Measurements from ENCODE around the gene WIPF1.

The WIPF1 gene, protein sequence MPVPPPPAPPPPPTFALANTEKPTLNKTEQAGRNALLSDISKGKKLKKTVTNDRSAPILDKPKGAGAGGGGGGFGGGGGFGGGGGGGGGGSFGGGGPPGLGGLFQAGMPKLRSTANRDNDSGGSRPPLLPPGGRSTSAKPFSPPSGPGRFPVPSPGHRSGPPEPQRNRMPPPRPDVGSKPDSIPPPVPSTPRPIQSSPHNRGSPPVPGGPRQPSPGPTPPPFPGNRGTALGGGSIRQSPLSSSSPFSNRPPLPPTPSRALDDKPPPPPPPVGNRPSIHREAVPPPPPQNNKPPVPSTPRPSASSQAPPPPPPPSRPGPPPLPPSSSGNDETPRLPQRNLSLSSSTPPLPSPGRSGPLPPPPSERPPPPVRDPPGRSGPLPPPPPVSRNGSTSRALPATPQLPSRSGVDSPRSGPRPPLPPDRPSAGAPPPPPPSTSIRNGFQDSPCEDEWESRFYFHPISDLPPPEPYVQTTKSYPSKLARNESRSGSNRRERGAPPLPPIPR

DNA sequence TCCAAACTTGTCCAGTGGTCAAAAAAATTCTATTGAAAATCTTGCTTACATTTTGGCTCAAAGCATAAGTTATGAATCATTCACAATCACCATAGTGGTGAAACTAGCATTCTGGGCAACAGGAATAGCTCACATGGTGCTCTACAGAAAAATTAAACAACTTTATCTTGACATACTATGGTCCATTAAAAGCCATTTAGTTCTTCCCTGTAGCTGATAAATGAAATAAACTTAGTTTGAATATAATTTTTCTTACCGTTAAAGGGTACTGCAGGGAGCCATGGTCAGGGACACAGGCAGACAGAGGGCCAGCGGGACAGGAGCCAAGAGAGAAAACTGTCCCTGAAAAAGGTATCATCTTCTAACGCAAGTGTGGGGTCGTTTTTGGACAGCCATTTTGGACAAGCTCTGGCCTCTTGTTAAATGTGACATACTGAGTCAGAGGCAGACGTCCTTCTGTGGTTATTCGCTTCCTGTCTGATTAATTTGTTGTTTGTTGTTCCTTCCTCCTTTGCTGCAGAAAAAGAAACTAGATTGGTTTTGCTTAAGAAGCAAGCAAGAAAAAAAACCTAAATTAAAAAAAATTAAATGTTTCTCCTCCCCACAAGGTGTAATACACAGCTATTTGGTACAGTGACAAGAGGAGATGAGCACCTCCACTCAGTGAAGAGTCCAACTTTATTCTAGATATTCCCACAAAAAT is at the start of gene WIPF1:
Gene WIPF1, minus strand, starts transcription at position 460 of the 703 bp plus-strand sequence. CDS start 12,231 bp downstream, outside the sequence.
- H3K27ac ChIP-seq (ENCODE audit: low read depth, low read length), result no peak within 1 kb of the TSS
- no peaks in the 10 kb centered on the region for H3K27me3 ChIP-seq (ENCODE audit: control insufficient read depth, insufficient read depth, low read length)
- no peak within 1 kb of the TSS for H3K4me3 ChIP-seq (ENCODE audit: low read depth, low read length)
- H3K36me3 ChIP-seq (ENCODE audit: control insufficient read depth, insufficient read depth, low read length), result no peaks in the 10 kb centered on the region
- H3K9ac ChIP-seq (ENCODE audit: low read length), result no peak within 1 kb of the TSS
- peaks cover 11% of the 10 kb centered on the region; the same call in 1 of the 2 replicates for H3K9me3 ChIP-seq (ENCODE audit: control insufficient read depth, insufficient read depth, low read depth, low read length)
- H3K4me1 ChIP-seq (ENCODE audit: control insufficient read depth, insufficient read depth, low read length), result peaks cover 8% of the 10 kb centered on the region

GRCh38 chr2:174645296-174645695 is 47.7 kb upstream of the WIPF1 start:
- no peaks in the 10 kb centered on the region for H3K27me3 ChIP-seq (ENCODE audit: control insufficient read depth, insufficient read depth, low read length)
- H3K27ac ChIP-seq (ENCODE audit: low read depth, low read length), result no peak overlapping the region
- H3K36me3 ChIP-seq (ENCODE audit: control insufficient read depth, insufficient read depth, low read length), result no peaks in the 10 kb centered on the region
- H3K9ac ChIP-seq (ENCODE audit: low read length), result no peak overlapping the region
- no peaks in the 10 kb centered on the region for H3K4me1 ChIP-seq (ENCODE audit: control insufficient read depth, insufficient read depth, low read length)
- peaks cover 11% of the 10 kb centered on the region; the same call in 1 of the 2 replicates for H3K9me3 ChIP-seq (ENCODE audit: control insufficient read depth, insufficient read depth, low read depth, low read length)
- H3K4me3 ChIP-seq (ENCODE audit: low read depth, low read length), result no peak overlapping the region

DNA sequence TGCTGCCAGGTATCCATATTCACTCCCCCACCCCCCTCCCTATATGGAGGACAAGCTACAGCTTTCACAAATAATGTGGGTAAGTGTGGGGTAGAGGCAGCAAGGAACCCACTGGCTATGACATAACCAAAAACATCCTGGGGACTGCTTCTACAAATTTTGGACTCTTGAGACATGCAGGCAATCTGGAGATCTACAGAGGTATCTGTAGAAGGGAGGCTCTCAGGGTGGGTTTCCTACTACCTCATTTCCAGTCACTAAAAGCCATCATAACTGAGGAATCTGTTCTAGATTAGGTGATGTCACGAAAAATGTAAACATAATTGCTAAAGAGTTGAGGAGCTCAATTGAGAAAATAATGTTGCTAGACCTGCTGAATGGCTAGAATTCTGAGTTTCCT is 46.8 kb upstream of the WIPF1 start:
- Histone ChIP-seq H3K4me3 (ENCODE audit: low read depth, low read length) (no peak overlapping the region), H3K9me3 (ENCODE audit: control insufficient read depth, insufficient read depth, low read depth, low read length) (peaks cover 8% of the 10 kb centered on the region; the same call in 1 of the 2 replicates), H3K27ac (ENCODE audit: low read depth, low read length) (no peak overlapping the region), H3K27me3 (ENCODE audit: control insufficient read depth, insufficient read depth, low read length) (no peaks in the 10 kb centered on the region), H3K36me3 (ENCODE audit: control insufficient read depth, insufficient read depth, low read length) (no peaks in the 10 kb centered on the region), H3K9ac (ENCODE audit: low read length) (no peak overlapping the region), H3K4me1 (ENCODE audit: control insufficient read depth, insufficient read depth, low read length) (no peaks in the 10 kb centered on the region)

DNA sequence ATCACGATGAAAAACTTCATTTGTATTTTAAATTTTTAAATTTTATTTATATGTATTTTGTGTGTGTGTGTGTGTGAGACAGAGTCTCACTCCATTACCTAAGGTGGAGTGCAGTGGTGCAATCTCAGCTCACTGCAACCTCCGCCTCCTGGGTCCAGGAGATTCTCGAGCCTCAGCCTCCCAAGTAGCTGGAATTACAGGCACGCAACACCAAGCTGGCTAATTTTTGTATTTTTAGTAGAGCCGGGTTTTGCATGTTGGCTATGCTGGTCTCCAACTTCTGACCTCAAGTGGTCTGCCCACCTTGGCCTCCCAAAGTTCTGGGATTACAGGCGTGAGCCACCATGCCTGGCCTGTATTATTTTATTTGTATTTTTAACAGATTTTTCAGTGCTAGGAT is 45.8 kb upstream of the WIPF1 start:
- H3K4me1 ChIP-seq (ENCODE audit: control insufficient read depth, insufficient read depth, low read length), result no peaks in the 10 kb centered on the region
- H3K9ac ChIP-seq (ENCODE audit: low read length), result no peak overlapping the region
- no peaks in the 10 kb centered on the region for H3K27me3 ChIP-seq (ENCODE audit: control insufficient read depth, insufficient read depth, low read length)
- no peaks in the 10 kb centered on the region; the same call in 1 of the 2 replicates for H3K9me3 ChIP-seq (ENCODE audit: control insufficient read depth, insufficient read depth, low read depth, low read length)
- H3K27ac ChIP-seq (ENCODE audit: low read depth, low read length), result no peak overlapping the region
- H3K4me3 ChIP-seq (ENCODE audit: low read depth, low read length), result no peak overlapping the region
- no peaks in the 10 kb centered on the region for H3K36me3 ChIP-seq (ENCODE audit: control insufficient read depth, insufficient read depth, low read length)

GRCh38 chr2:174641168-174641567 is 43.6 kb upstream of the WIPF1 start:
- Histone ChIP-seq H3K9me3 (ENCODE audit: control insufficient read depth, insufficient read depth, low read depth, low read length) (no peaks in the 10 kb centered on the region), H3K4me3 (ENCODE audit: low read depth, low read length) (no peak overlapping the region), H3K27me3 (ENCODE audit: control insufficient read depth, insufficient read depth, low read length) (no peaks in the 10 kb centered on the region), H3K9ac (ENCODE audit: low read length) (no peak overlapping the region), H3K4me1 (ENCODE audit: control insufficient read depth, insufficient read depth, low read length) (no peaks in the 10 kb centered on the region), H3K36me3 (ENCODE audit: control insufficient read depth, insufficient read depth, low read length) (no peaks in the 10 kb centered on the region), H3K27ac (ENCODE audit: low read depth, low read length) (no peak overlapping the region)

DNA sequence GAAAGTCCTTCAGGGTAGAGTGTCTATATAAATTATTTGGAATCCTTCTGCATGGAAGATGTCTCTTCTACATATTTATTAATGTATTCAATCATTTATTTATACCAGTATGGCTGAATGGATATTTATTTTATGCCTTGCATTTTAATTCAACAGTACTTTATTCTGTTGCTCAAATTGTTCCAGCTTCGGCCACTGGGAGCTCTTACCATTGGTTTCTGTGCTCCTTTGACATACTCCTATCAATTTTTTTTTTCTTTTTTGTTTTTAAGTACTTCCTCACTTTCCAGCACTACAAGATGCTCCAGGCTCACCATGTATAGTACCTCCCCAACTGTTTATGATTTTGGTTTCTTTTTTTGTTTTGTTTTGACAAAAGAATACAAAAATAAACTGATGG is 39.4 kb upstream of the WIPF1 start:
- Histone ChIP-seq H3K27ac (ENCODE audit: low read depth, low read length) (no peak overlapping the region), H3K4me1 (ENCODE audit: control insufficient read depth, insufficient read depth, low read length) (peaks cover 17% of the 10 kb centered on the region; the same call in 1 of the 2 replicates), H3K27me3 (ENCODE audit: control insufficient read depth, insufficient read depth, low read length) (no peaks in the 10 kb centered on the region), H3K9ac (ENCODE audit: low read length) (no peak overlapping the region), H3K4me3 (ENCODE audit: low read depth, low read length) (no peak overlapping the region), H3K9me3 (ENCODE audit: control insufficient read depth, insufficient read depth, low read depth, low read length) (no peaks in the 10 kb centered on the region), H3K36me3 (ENCODE audit: control insufficient read depth, insufficient read depth, low read length) (no peaks in the 10 kb centered on the region)

- H3K36me3 ChIP-seq (ENCODE audit: control insufficient read depth, insufficient read depth, low read length), result no peaks in the 10 kb centered on the region
- H3K27me3 ChIP-seq (ENCODE audit: control insufficient read depth, insufficient read depth, low read length), result no peaks in the 10 kb centered on the region
- no peak overlapping the region for H3K4me3 ChIP-seq (ENCODE audit: low read depth, low read length)
- H3K4me1 ChIP-seq (ENCODE audit: control insufficient read depth, insufficient read depth, low read length), result peaks cover 17% of the 10 kb centered on the region; the same call in 1 of the 2 replicates
- no peak overlapping the region for H3K9ac ChIP-seq (ENCODE audit: low read length)
- no peaks in the 10 kb centered on the region for H3K9me3 ChIP-seq (ENCODE audit: control insufficient read depth, insufficient read depth, low read depth, low read length)
- H3K27ac ChIP-seq (ENCODE audit: low read depth, low read length), result no peak overlapping the region
Observed at GRCh38 chr2:174635776-174636404, 38.3 kb upstream of the WIPF1 start.

DNA sequence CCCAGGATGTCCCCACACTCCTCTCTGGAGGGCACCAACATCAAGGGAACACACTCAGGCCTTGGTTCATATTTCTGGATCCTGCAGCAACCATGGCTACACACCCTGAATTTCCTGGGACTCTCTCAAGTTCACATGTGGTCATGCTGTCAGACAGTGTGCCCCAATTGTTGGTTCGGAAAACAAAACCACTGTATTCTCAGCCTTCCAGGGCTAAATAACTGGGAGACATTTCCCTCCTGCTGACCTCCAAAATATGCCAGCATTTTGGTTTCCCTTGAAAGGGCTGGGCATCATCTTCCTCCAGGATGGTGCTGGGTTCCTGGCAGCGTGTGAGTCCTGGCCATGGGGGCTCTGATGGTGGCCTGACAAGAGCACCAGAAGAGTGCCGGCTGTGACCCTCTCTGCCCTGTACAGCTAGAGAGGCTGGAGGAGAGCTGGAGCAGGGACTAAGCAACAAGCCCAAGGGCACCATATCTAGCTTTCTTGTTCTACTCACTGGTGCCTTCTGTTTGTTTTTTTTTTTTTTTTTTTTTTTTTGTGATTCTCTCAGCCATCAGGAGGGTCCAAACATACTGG is 37.5 kb upstream of the WIPF1 start:
- H3K9ac ChIP-seq (ENCODE audit: low read length), result no peak overlapping the region
- H3K9me3 ChIP-seq (ENCODE audit: control insufficient read depth, insufficient read depth, low read depth, low read length), result no peaks in the 10 kb centered on the region
- no peaks in the 10 kb centered on the region for H3K36me3 ChIP-seq (ENCODE audit: control insufficient read depth, insufficient read depth, low read length)
- H3K4me1 ChIP-seq (ENCODE audit: control insufficient read depth, insufficient read depth, low read length), result peaks cover 17% of the 10 kb centered on the region; the same call in 1 of the 2 replicates
- H3K4me3 ChIP-seq (ENCODE audit: low read depth, low read length), result no peak overlapping the region
- H3K27ac ChIP-seq (ENCODE audit: low read depth, low read length), result no peak overlapping the region
- no peaks in the 10 kb centered on the region for H3K27me3 ChIP-seq (ENCODE audit: control insufficient read depth, insufficient read depth, low read length)

- Histone ChIP-seq H3K9me3 (ENCODE audit: control insufficient read depth, insufficient read depth, low read depth, low read length) (no peaks in the 10 kb centered on the region), H3K27ac (ENCODE audit: low read depth, low read length) (no peak overlapping the region), H3K4me1 (ENCODE audit: control insufficient read depth, insufficient read depth, low read length) (peaks cover 17% of the 10 kb centered on the region; the same call in 1 of the 2 replicates), H3K27me3 (ENCODE audit: control insufficient read depth, insufficient read depth, low read length) (no peaks in the 10 kb centered on the region), H3K4me3 (ENCODE audit: low read depth, low read length) (no peak overlapping the region), H3K9ac (ENCODE audit: low read length) (no peak overlapping the region), H3K36me3 (ENCODE audit: control insufficient read depth, insufficient read depth, low read length) (no peaks in the 10 kb centered on the region)
Observed at GRCh38 chr2:174634130-174635014, 36.8 kb upstream of the WIPF1 start.

- Histone ChIP-seq H3K27ac (ENCODE audit: low read depth, low read length) (no peak overlapping the region), H3K27me3 (ENCODE audit: control insufficient read depth, insufficient read depth, low read length) (no peaks in the 10 kb centered on the region), H3K4me1 (ENCODE audit: control insufficient read depth, insufficient read depth, low read length) (peaks cover 17% of the 10 kb centered on the region; the same call in 1 of the 2 replicates), H3K9me3 (ENCODE audit: control insufficient read depth, insufficient read depth, low read depth, low read length) (no peaks in the 10 kb centered on the region), H3K9ac (ENCODE audit: low read length) (no peak overlapping the region), H3K4me3 (ENCODE audit: low read depth, low read length) (no peak overlapping the region), H3K36me3 (ENCODE audit: control insufficient read depth, insufficient read depth, low read length) (no peaks in the 10 kb centered on the region)
Observed at GRCh38 chr2:174633623-174633930, 36.0 kb upstream of the WIPF1 start.

All from HUES6 (cell line).